Measurements from ENCODE around the gene TNNI3.

DNA sequence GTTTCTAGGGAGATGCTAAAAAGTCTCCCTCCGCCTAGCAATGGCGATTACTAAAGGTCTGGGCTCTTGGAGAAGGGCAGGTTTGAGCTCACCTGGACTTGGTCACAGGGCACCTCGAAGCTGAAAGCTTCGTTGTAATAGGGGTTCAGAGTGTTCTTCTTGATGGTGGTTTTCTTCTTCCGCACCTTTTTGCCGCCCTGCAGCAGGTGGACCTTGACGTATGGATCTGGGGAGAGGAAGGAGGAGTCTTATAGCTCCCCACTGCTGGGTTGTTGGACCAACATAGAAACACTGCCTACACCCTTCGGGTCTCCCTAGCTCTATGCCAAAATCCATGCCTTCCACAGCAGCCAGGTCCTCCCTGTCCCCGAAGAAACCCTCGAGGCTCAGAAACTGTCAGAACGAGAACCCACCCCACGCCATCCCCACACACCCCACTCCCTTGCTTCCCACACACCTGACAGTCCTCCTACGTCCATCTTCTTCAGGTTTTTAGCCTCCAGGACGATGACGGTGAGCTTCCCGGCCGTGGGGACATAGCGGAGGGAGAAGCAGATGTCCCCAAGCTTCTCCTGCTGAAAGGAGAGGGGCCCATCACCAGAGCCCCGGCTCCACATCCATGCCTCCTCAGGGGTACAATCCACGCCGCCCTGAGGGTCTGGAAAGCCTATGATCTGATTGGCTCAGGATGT is 17.0 kb upstream of the TNNI3 start:
- TF ChIP-seq, protein P1, sequence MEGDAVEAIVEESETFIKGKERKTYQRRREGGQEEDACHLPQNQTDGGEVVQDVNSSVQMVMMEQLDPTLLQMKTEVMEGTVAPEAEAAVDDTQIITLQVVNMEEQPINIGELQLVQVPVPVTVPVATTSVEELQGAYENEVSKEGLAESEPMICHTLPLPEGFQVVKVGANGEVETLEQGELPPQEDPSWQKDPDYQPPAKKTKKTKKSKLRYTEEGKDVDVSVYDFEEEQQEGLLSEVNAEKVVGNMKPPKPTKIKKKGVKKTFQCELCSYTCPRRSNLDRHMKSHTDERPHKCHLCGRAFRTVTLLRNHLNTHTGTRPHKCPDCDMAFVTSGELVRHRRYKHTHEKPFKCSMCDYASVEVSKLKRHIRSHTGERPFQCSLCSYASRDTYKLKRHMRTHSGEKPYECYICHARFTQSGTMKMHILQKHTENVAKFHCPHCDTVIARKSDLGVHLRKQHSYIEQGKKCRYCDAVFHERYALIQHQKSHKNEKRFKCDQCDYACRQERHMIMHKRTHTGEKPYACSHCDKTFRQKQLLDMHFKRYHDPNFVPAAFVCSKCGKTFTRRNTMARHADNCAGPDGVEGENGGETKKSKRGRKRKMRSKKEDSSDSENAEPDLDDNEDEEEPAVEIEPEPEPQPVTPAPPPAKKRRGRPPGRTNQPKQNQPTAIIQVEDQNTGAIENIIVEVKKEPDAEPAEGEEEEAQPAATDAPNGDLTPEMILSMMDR (IDR thresholded peaks at IDR 0.05): no peak
- TF ChIP-seq POLR2A (IDR thresholded peaks at IDR 0.05): no peak
- no peak for TF ChIP-seq POLR2AphosphoS5 (IDR thresholded peaks at IDR 0.05)
